Kidney (tissue), 14 donors: ENCODE data around the gene TTC28. TPM values are rescaled to one million over a fixed set of nuclear protein-coding genes. Genes with fewer than 3 reads are reported as not detected.

Source experiments
- DNase-seq, 5 donors: peaks; one replicate each; pipeline ENCODE4 v3.0.0-alpha.2; 2013 to 2020
- FAIRE-seq: peaks from 2 replicates; lab custom pipeline; 2012; peaks lifted over from hg19 to GRCh38; lab: Jason Lieb, UNC
- H3K27ac ChIP-seq, 2 donors: one replicate each; pipeline ENCODE4 v1.7.0; 2013; ENCODE audit warnings: low read depth in 2 of 2, low read length in 2 of 2, inconsistent platforms in 1 of 2
- H3K27me3 ChIP-seq: one replicate; pipeline ENCODE4 v1.7.1; 2013; ENCODE audit warnings: low read length, inconsistent platforms; ENCODE audit not compliant: control insufficient read depth, insufficient read depth
- H3K36me3 ChIP-seq, 3 donors: one replicate each; pipeline versions ENCODE4 v1.7.0 to v1.7.1; 2013; ENCODE audit warnings: low read length in 3 of 3, control low read depth in 1 of 3, inconsistent platforms in 1 of 3; ENCODE audit not compliant: insufficient read depth in 3 of 3, control insufficient read depth in 2 of 3
- H3K4me1 ChIP-seq, 3 donors: one replicate each; pipeline versions ENCODE4 v1.7.0 to v1.7.1; 2013; ENCODE audit warnings: low read length in 3 of 3, inconsistent platforms in 1 of 3, low read depth in 1 of 3; ENCODE audit not compliant: control insufficient read depth in 2 of 3, insufficient read depth in 2 of 3
- H3K4me3 ChIP-seq, 3 donors: one replicate each; pipeline versions ENCODE4 v1.7.0 to v1.8.1; 2013; ENCODE audit warnings: low read length in 3 of 3, control low read depth in 1 of 3, inconsistent platforms in 1 of 3
- H3K9ac ChIP-seq, 3 donors: one replicate each; pipeline versions ENCODE4 v1.7.0 to v1.7.1; 2013; ENCODE audit warnings: low read length in 3 of 3, control low read depth in 1 of 3, inconsistent platforms in 1 of 3
- H3K9me3 ChIP-seq, 3 donors: one replicate each; pipeline versions ENCODE4 v1.7.0 to v1.7.1; 2013; ENCODE audit warnings: low read length in 3 of 3, control low read depth in 1 of 3, inconsistent platforms in 1 of 3; ENCODE audit not compliant: control insufficient read depth in 2 of 3, insufficient read depth in 1 of 3
- intact Hi-C: fragments of 100-400 bp; cut with DNase I; formaldehyde crosslinking; loops from one replicate; pipeline ENCODE4 v1.11.1; 2022
- polyA plus RNA-seq: library from polyadenylated mRNA; stranded (reverse); fragments of 350-450 nt; fragmentation: Illumina TruSeq; extraction: RNeasy Lipid Tissue Mini Kit (QIAGEN cat#74804); gene quantifications from one replicate; pipeline ENCODE4 v1.2.3, GENCODE V29; 2014; ENCODE audit warnings: low read depth, low replicate concordance; ENCODE audit not compliant: insufficient read depth
- total RNA-seq: library from RNA; stranded (reverse); fragmentation: NEBNext Ultra II Directional; extraction: Animal tissue kit (Norgen Biotek cat#: 25700); gene quantifications from one replicate; pipeline ENCODE4 v1.2.1, GENCODE V29; 2021
- TF ChIP-seq, protein P1 (sequence below): IDR thresholded peaks from 3 replicates; pipeline ENCODE4 v1.5.1; 2012; ENCODE audit warnings: mild to moderate bottlenecking, moderate library complexity, borderline replicate concordance; ENCODE audit not compliant: insufficient read depth; ENCODE audit errors: extremely low read depth
- donor health status: control.
- donor health status: control.
- donor health status: control.
- donor health status: control.
- donor health status: control.
- donor health status: DM: yes; HTN: yes; CAD: no.
- donor health status: Normal renal cell carcinoma (clear cell type).

Gene TTC28
- total and polyA plus RNA-seq, 2 donors from 2014 or later = 3.5 to 40.2 TPM

GRCh38 chr22:28341001-28341400 lies 338.6 kb downstream of the TTC28 start:
- FAIRE-seq (no peak), DNase-seq (no peak)
- TF ChIP-seq, protein P1, sequence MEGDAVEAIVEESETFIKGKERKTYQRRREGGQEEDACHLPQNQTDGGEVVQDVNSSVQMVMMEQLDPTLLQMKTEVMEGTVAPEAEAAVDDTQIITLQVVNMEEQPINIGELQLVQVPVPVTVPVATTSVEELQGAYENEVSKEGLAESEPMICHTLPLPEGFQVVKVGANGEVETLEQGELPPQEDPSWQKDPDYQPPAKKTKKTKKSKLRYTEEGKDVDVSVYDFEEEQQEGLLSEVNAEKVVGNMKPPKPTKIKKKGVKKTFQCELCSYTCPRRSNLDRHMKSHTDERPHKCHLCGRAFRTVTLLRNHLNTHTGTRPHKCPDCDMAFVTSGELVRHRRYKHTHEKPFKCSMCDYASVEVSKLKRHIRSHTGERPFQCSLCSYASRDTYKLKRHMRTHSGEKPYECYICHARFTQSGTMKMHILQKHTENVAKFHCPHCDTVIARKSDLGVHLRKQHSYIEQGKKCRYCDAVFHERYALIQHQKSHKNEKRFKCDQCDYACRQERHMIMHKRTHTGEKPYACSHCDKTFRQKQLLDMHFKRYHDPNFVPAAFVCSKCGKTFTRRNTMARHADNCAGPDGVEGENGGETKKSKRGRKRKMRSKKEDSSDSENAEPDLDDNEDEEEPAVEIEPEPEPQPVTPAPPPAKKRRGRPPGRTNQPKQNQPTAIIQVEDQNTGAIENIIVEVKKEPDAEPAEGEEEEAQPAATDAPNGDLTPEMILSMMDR = no peak
- Histone ChIP-seq H3K27ac (no peak overlapping the region), H3K27me3 (no peaks in the 10 kb centered on the region), H3K4me1 (no peaks in the 10 kb centered on the region), H3K4me3 (no peak overlapping the region), H3K9ac (no peak overlapping the region), H3K36me3 (no peaks in the 10 kb centered on the region), H3K9me3 (no peaks in the 10 kb centered on the region)
- intact Hi-C loops = no loop called here

GRCh38 chr22:28333088-28333487 lies 346.6 kb downstream of the TTC28 start:
- Histone ChIP-seq H3K27ac (no peak overlapping the region), H3K36me3 (no peaks in the 10 kb centered on the region), H3K9me3 (no peaks in the 10 kb centered on the region)

GRCh38 chr22:28332410-28332809 lies 347.2 kb downstream of the TTC28 start:
- H3K27me3 ChIP-seq = no peaks in the 10 kb centered on the region
- FAIRE-seq (peak; percentile 8), DNase-seq (peak in 2 of 5 donors; percentile 39 to 45)
- H3K9ac ChIP-seq = no peak overlapping the region
- intact Hi-C loops = no loop called here
- no peaks in the 10 kb centered on the region for H3K9me3 ChIP-seq
- H3K27ac ChIP-seq = no peak overlapping the region
- TF ChIP-seq, protein P1 = no peak
- H3K36me3 ChIP-seq = no peaks in the 10 kb centered on the region
- no peaks in the 10 kb centered on the region for H3K4me1 ChIP-seq
- H3K4me3 ChIP-seq = no peak overlapping the region

More at GRCh38 chr22:28333088-28333487, 346.6 kb downstream of the TTC28 start:
- H3K27me3 ChIP-seq = no peaks in the 10 kb centered on the region
- intact Hi-C loops = no loop called here
- H3K9ac ChIP-seq = no peak overlapping the region
- no peaks in the 10 kb centered on the region for H3K4me1 ChIP-seq
- FAIRE-seq (no peak), DNase-seq (peak in 2 of 5 donors; percentile 28 to 64)
- H3K4me3 ChIP-seq = no peak overlapping the region
- TF ChIP-seq, protein P1 = no peak

DNA sequence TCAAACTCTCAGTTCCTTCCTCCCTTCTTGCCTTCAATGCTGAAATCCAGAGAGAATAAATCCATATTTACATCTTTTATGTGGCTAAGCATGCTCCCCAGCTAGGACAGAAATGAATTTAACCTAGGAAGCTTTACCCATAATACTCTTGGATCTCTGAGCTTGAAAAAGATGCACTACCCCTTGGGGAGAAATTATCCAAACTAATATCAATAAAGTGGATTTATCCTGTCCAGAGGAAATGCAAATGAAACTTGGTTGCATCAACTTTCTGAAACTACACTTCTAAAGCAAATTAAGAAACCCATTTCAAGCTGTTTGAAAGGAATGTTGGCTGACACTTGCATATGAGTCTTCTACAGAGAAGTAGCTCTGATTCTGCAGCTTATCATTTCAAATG lies 347.9 kb downstream of the TTC28 start:
- no peaks in the 10 kb centered on the region for H3K27me3 ChIP-seq
- intact Hi-C loops = no loop called here
- no peak overlapping the region for H3K9ac ChIP-seq
- H3K4me3 ChIP-seq = no peak overlapping the region
- H3K36me3 ChIP-seq = no peaks in the 10 kb centered on the region
- FAIRE-seq = no peak
- H3K9me3 ChIP-seq = no peaks in the 10 kb centered on the region
- H3K27ac ChIP-seq = no peak overlapping the region
- H3K4me1 ChIP-seq = no peaks in the 10 kb centered on the region
- no peak for DNase-seq
- TF ChIP-seq, protein P1 = no peak
